HG03060 (cell line): Measurements from ENCODE around the gene UBAC2.
"Not testable (repeated sequence)": the region's sequence is repeated elsewhere in the genome, so short reads cannot be mapped to it uniquely, and the experiment has no call there.

Experiments
- ATAC-seq: cut with Tn5 transposase; IDR thresholded peaks from one replicate; pipeline ENCODE4 v1.9.1; 2021; ENCODE audit warnings: low read depth, moderate number of reproducible peaks; ENCODE audit not compliant: unreplicated experiment

UBAC2 gene

GRCh38 chr13:99231721-99232120 is 31.1 kb downstream of the UBAC2 start:
- ATAC-seq: no peak

- ATAC-seq: no peak
Observed at GRCh38 chr13:99237981-99238662, 37.5 kb downstream of the UBAC2 start.

- ATAC-seq: no peak
Observed at GRCh38 chr13:99246100-99246499, 45.4 kb downstream of the UBAC2 start.

GRCh38 chr13:99249178-99249577 is 48.5 kb downstream of the UBAC2 start:
- not testable (repeated sequence) for ATAC-seq

- ATAC-seq: not testable (repeated sequence)
Observed at GRCh38 chr13:99249606-99250005, 49.0 kb downstream of the UBAC2 start.

- ATAC-seq: no peak
Observed at GRCh38 chr13:99250982-99251825, 50.5 kb downstream of the UBAC2 start.

GRCh38 chr13:99251921-99252320 is 51.3 kb downstream of the UBAC2 start:
- no peak for ATAC-seq

- ATAC-seq: no peak
Observed at GRCh38 chr13:99254830-99255229, 54.2 kb downstream of the UBAC2 start.

- no peak for ATAC-seq
Observed at GRCh38 chr13:99255271-99255670, 54.6 kb downstream of the UBAC2 start.

GRCh38 chr13:99256283-99256682 is 55.6 kb downstream of the UBAC2 start:
- ATAC-seq: no peak

GRCh38 chr13:99256709-99257108 is 56.1 kb downstream of the UBAC2 start:
- no peak for ATAC-seq

GRCh38 chr13:99257291-99257690 is 56.6 kb downstream of the UBAC2 start:
- ATAC-seq: no peak

GRCh38 chr13:99258210-99258860 is 57.7 kb downstream of the UBAC2 start, which contains the start of gene GPR18:
Gene GPR18, minus strand, starts transcription at chr13:99258379. Its CDS starts 2,507 bp downstream, at chr13:99255872.
- peak; percentile 83 for ATAC-seq

- ATAC-seq: peak; percentile 37
Observed at GRCh38 chr13:99258946-99259345, 58.3 kb downstream of the UBAC2 start.

- no peak for ATAC-seq
Observed at GRCh38 chr13:99260216-99260615, 59.6 kb downstream of the UBAC2 start.

GRCh38 chr13:99261059-99261458 is 60.4 kb downstream of the UBAC2 start:
- no peak for ATAC-seq

GRCh38 chr13:99263126-99263785 is 62.6 kb downstream of the UBAC2 start:
- ATAC-seq: no peak

GRCh38 chr13:99264051-99264450 is 63.4 kb downstream of the UBAC2 start:
- ATAC-seq: no peak

GRCh38 chr13:99265162-99265800 is 64.6 kb downstream of the UBAC2 start:
- no peak for ATAC-seq

GRCh38 chr13:99265821-99266426 is 65.3 kb downstream of the UBAC2 start:
- ATAC-seq: no peak
